Measurements from ENCODE around the gene DPYSL4.

DNA sequence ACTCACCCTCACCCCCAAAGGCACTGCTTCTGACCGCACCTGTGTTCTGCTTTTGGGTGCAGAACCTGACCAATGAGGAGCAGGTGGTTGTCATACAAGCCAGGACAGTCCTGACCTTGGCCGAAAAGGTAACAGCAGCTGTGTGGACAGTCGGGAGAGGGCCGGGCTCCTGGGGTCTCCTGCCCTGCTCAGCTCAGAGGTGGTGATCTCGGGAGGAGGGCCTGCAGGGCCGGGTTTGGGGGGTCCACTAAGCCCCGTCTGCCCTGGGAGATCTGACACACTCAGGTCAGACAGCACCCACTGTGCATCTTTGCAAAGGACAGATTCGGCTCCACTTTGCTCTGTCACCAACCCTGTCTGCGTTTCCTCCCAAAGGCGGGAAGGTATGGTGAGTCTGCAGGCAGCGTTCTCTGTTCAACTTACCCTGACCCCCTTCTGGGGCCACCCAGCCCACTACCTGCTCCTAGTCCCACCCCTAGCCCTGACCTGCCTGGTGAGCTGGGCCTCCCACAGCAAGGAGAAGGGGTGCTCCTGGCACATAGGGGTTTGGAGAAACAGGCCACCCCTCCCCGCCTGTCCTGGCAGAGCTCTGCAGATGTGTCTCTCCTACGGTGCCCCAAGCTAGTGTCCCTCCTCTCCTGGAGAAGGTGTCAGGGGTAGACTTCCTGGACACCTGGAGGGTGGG is 33.7 kb upstream of the DPYSL4 start:
- TF ChIP-seq, protein P1, sequence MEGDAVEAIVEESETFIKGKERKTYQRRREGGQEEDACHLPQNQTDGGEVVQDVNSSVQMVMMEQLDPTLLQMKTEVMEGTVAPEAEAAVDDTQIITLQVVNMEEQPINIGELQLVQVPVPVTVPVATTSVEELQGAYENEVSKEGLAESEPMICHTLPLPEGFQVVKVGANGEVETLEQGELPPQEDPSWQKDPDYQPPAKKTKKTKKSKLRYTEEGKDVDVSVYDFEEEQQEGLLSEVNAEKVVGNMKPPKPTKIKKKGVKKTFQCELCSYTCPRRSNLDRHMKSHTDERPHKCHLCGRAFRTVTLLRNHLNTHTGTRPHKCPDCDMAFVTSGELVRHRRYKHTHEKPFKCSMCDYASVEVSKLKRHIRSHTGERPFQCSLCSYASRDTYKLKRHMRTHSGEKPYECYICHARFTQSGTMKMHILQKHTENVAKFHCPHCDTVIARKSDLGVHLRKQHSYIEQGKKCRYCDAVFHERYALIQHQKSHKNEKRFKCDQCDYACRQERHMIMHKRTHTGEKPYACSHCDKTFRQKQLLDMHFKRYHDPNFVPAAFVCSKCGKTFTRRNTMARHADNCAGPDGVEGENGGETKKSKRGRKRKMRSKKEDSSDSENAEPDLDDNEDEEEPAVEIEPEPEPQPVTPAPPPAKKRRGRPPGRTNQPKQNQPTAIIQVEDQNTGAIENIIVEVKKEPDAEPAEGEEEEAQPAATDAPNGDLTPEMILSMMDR (IDR thresholded peaks at IDR 0.05), result no peak
- no peak for TF ChIP-seq POLR2A (IDR thresholded peaks at IDR 0.05)

Measured in testis (tissue), 2 donors.